ENCODE data around the gene PPP1R9B. TPM values are rescaled to one million over a fixed set of nuclear protein-coding genes. Genes with fewer than 3 reads are reported as not detected.

PPP1R9B gene
- polyA plus RNA-seq, 1 donor (not counting 4 experiments of a cell fraction or from before 2014, with no cell fraction given): 16.1 TPM

GRCh38 chr17:50162466-50163254 lies 12.2 kb upstream of the PPP1R9B start:
- no peaks in the 10 kb centered on the region for H3K9me1 ChIP-seq (ENCODE audit: control insufficient read depth, extremely low read depth, insufficient read depth, low read length)
- H3K4me3 ChIP-seq (ENCODE audit: control insufficient read depth in 2 of 3, extremely low read depth in 1 of 3, insufficient read depth in 2 of 3, low read depth in 1 of 3, low read length in 3 of 3): no peak overlapping the region
- no peak overlapping the region for H2AFZ ChIP-seq (ENCODE audit: control insufficient read depth, low read length)
- H3K4me2 ChIP-seq (ENCODE audit: control insufficient read depth, extremely low read depth, insufficient read depth, low read depth, low read length): no peak overlapping the region
- FAIRE-seq (no peak), DNase-seq (ENCODE audit: low read depth, low spot score) (no peak)
- H3K36me3 ChIP-seq (ENCODE audit: control insufficient read depth in 2 of 2, extremely low read depth in 1 of 2, insufficient read depth in 2 of 2, low read length in 2 of 2): no peaks in the 10 kb centered on the region
- peaks cover 9% of the 10 kb centered on the region for H3K4me1 ChIP-seq (ENCODE audit: control insufficient read depth, extremely low read depth, insufficient read depth, low read length)
- H3K27me3 ChIP-seq (ENCODE audit: control insufficient read depth, extremely low read depth, insufficient read depth, low read length): no peaks in the 10 kb centered on the region
- H3K9ac ChIP-seq (ENCODE audit: control insufficient read depth, extremely low read depth, insufficient read depth, low read length): no peak overlapping the region
- no peak overlapping the region for H3K27ac ChIP-seq (ENCODE audit: control insufficient read depth, insufficient read depth, low read length)
- H3K9me3 ChIP-seq (ENCODE audit: control insufficient read depth, low read depth, low read length): no peaks in the 10 kb centered on the region
- H3K79me2 ChIP-seq (ENCODE audit: control insufficient read depth, insufficient read depth, low read length): no peaks in the 10 kb centered on the region
- TF ChIP-seq EZH2 (IDR thresholded peaks at IDR 0.05; ENCODE audit: low read length) (no peak), CTCF (optimal IDR thresholded peaks at IDR 0.05 in 1 of 3, IDR thresholded peaks at IDR 0.05 in 1 of 3, conservative IDR thresholded peaks at IDR 0.05 in 1 of 3; ENCODE audit: extremely low read depth in 1 of 3, insufficient read depth in 2 of 3, low read length in 3 of 3) (no peak)
- dilution Hi-C loops (cut with MboI; ENCODE audit: extremely low pct_ligation_motif_present, low sequenced_read_pairs): no loop called here
- no peaks in the 10 kb centered on the region for H4K20me1 ChIP-seq (ENCODE audit: control insufficient read depth, extremely low read depth, insufficient read depth, low read length)

- H2AFZ ChIP-seq (ENCODE audit: control insufficient read depth, low read length): peak overlapping the region; percentile 59
- no peak for TF ChIP-seq EZH2 (IDR thresholded peaks at IDR 0.05; ENCODE audit: low read length)
- no peak for TF ChIP-seq CTCF (optimal IDR thresholded peaks at IDR 0.05 in 1 of 3, IDR thresholded peaks at IDR 0.05 in 1 of 3, conservative IDR thresholded peaks at IDR 0.05 in 1 of 3; ENCODE audit: extremely low read depth in 1 of 3, insufficient read depth in 2 of 3, low read length in 3 of 3)
- H3K36me3 ChIP-seq (ENCODE audit: control insufficient read depth in 2 of 2, extremely low read depth in 1 of 2, insufficient read depth in 2 of 2, low read length in 2 of 2): no peaks in the 10 kb centered on the region
- no peak overlapping the region for H3K9ac ChIP-seq (ENCODE audit: control insufficient read depth, extremely low read depth, insufficient read depth, low read length)
- peak overlapping the region; percentile 100 for H3K4me2 ChIP-seq (ENCODE audit: control insufficient read depth, extremely low read depth, insufficient read depth, low read depth, low read length)
- H3K27ac ChIP-seq (ENCODE audit: control insufficient read depth, insufficient read depth, low read length): no peak overlapping the region
- dilution Hi-C loops (cut with MboI; ENCODE audit: extremely low pct_ligation_motif_present, low sequenced_read_pairs): no loop called here
- DNase-seq (ENCODE audit: low read depth, low spot score) (no peak), FAIRE-seq (no peak)
- H3K9me1 ChIP-seq (ENCODE audit: control insufficient read depth, extremely low read depth, insufficient read depth, low read length): no peaks in the 10 kb centered on the region
- H4K20me1 ChIP-seq (ENCODE audit: control insufficient read depth, extremely low read depth, insufficient read depth, low read length): no peaks in the 10 kb centered on the region
- H3K27me3 ChIP-seq (ENCODE audit: control insufficient read depth, extremely low read depth, insufficient read depth, low read length): no peaks in the 10 kb centered on the region
- peak overlapping the region in 2 of 3 experiments; percentile 73 to 87 for H3K4me3 ChIP-seq (ENCODE audit: control insufficient read depth in 2 of 3, extremely low read depth in 1 of 3, insufficient read depth in 2 of 3, low read depth in 1 of 3, low read length in 3 of 3)
- H3K79me2 ChIP-seq (ENCODE audit: control insufficient read depth, insufficient read depth, low read length): no peaks in the 10 kb centered on the region
- peaks cover 9% of the 10 kb centered on the region for H3K4me1 ChIP-seq (ENCODE audit: control insufficient read depth, extremely low read depth, insufficient read depth, low read length)
- H3K9me3 ChIP-seq (ENCODE audit: control insufficient read depth, low read depth, low read length): no peaks in the 10 kb centered on the region
Observed at GRCh38 chr17:50161911-50162288, 11.4 kb upstream of the PPP1R9B start.
